Measurements from ENCODE around the gene SLC2A1. TPM values are rescaled to one million over a fixed set of nuclear protein-coding genes. Genes with fewer than 3 reads are reported as not detected.

SLC2A1 gene
- total RNA-seq, 1 donor from 2014 or later: 1,021 TPM

GRCh38 chr1:42877380-42877779 is 81.3 kb downstream of the SLC2A1 start:
- TF ChIP-seq CTCF (IDR thresholded peaks at IDR 0.05; ENCODE audit: insufficient read depth, low read length, poor library complexity, severe bottlenecking): no peak
- DNase-seq (ENCODE audit: low read depth): no peak
- H3K36me3 ChIP-seq (ENCODE audit: control insufficient read depth, insufficient read depth, low read length): no peaks in the 10 kb centered on the region
- H3K4me3 ChIP-seq (ENCODE audit: low read depth, low read length): no peak overlapping the region
- H3K27me3 ChIP-seq (ENCODE audit: control insufficient read depth, insufficient read depth, low read length): peaks cover 4% of the 10 kb centered on the region

GRCh38 chr1:42876009-42876408 is 82.7 kb downstream of the SLC2A1 start:
- peaks cover 4% of the 10 kb centered on the region for H3K27me3 ChIP-seq (ENCODE audit: control insufficient read depth, insufficient read depth, low read length)
- no peaks in the 10 kb centered on the region for H3K36me3 ChIP-seq (ENCODE audit: control insufficient read depth, insufficient read depth, low read length)
- H3K4me3 ChIP-seq (ENCODE audit: low read depth, low read length): no peak overlapping the region
- TF ChIP-seq CTCF (IDR thresholded peaks at IDR 0.05; ENCODE audit: insufficient read depth, low read length, poor library complexity, severe bottlenecking): no peak
- no peak for DNase-seq (ENCODE audit: low read depth)

Other genes starting within 250 kb of the SLC2A1 start
- gene CLDN19, start 218.6 kb downstream of the SLC2A1 start, total RNA-seq: 0.08 and 2.5 TPM in 2 replicates
- 51.7 and 61.5 TPM in 2 replicates for gene P3H1, start 191.8 kb downstream of the SLC2A1 start, total RNA-seq
- gene C1orf50, start 191.6 kb downstream of the SLC2A1 start, total RNA-seq: 2.9 and 4.6 TPM in 2 replicates
- 0.04 and 0.27 TPM in 2 replicates for gene TMEM269, start 173.9 kb downstream of the SLC2A1 start, total RNA-seq
- gene ERMAP, start 141.7 kb downstream of the SLC2A1 start, total RNA-seq: 7.4 and 8.9 TPM in 2 replicates
- 39.7 and 45.6 TPM in 2 replicates for gene SVBP, start 141.5 kb downstream of the SLC2A1 start, total RNA-seq
- 8.8 and 9.4 TPM in 2 replicates for gene ZNF691, start 112.3 kb downstream of the SLC2A1 start, total RNA-seq
- gene EBNA1BP2, start 213.4 kb upstream of the SLC2A1 start, total RNA-seq: 89.3 and 119 TPM in 2 replicates
- 0.34 and 4.8 TPM in 2 replicates for gene CFAP57, start 213.5 kb upstream of the SLC2A1 start, total RNA-seq

Measured in kidney epithelial cell (primary cell).